SJCRH30 (cell line): ENCODE measurements around the gene OR2V1. TPM values are rescaled to one million over a fixed set of nuclear protein-coding genes. Genes with fewer than 3 reads are reported as not detected.
"Not testable (repeated sequence)": the region's sequence is repeated elsewhere in the genome, so short reads cannot be mapped to it uniquely, and the experiment has no call there.

Experiments used
- DNase-seq, 2 experiments: peaks; one replicate each; pipeline ENCODE4 v3.0.0-alpha.2; 2015 to 2020
- H3K27ac ChIP-seq: fragments of 250-450 bp; sonication (Bioruptor Pico); 2 replicates; pipeline ENCODE4 v1.5.1; 2020; ENCODE audit warnings: mild to moderate bottlenecking, moderate library complexity
- H3K27me3 ChIP-seq: fragments of 250-450 bp; sonication (Bioruptor Pico); 2 replicates; pipeline ENCODE4 v1.5.1; 2020; ENCODE audit warnings: mild to moderate bottlenecking, moderate library complexity
- H3K36me3 ChIP-seq: fragments of 250-450 bp; sonication (Bioruptor Pico); 2 replicates; pipeline ENCODE4 v1.5.1; 2020; ENCODE audit warnings: mild to moderate bottlenecking, moderate library complexity
- H3K4me1 ChIP-seq: fragments of 250-450 bp; sonication (Bioruptor Pico); 2 replicates; pipeline ENCODE4 v1.5.1; 2020; ENCODE audit warnings: mild to moderate bottlenecking, moderate library complexity
- H3K4me3 ChIP-seq: fragments of 250-450 bp; sonication (Bioruptor Pico); 2 replicates; pipeline ENCODE4 v1.5.1; 2020; ENCODE audit warnings: mild to moderate bottlenecking, moderate library complexity
- H3K9me3 ChIP-seq: fragments of 250-450 bp; sonication (Bioruptor Pico); replicated peaks from 2 replicates; pipeline ENCODE4 v1.5.1; 2020; ENCODE audit warnings: mild to moderate bottlenecking, moderate library complexity
- total RNA-seq: library from RNA; depleted of rRNA; stranded (reverse); fragments of >200 nt; shearing (Covaris generic); gene quantifications from 2 replicates; pipeline ENCODE4 v1.2.3, GENCODE V29; 2014

Gene OR2V1
- total RNA-seq, 1 experiment from 2014 or later, result 0.10 TPM

DNA sequence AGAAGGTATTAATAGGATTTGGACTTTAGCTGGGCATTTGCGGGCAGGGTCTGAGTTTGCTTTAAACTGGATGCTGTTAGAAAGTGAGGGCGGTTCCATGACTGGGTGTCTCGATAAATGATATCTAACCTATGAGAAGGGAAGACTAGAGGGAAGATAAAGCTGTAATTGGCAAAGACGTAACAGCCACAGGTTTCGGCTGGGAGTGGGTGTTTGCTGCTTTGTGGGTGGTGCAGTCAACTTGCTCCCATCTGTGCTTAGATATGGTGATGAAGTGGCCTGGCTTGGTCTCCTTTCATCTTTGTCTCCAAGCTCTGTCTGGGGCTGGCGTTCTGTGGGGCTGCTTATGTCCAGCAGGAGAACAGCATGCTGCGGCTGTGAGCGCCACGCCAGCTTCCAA, 23.3 kb downstream of the OR2V1 start:
- no peaks in the 10 kb centered on the region for H3K4me1 ChIP-seq
- H3K4me3 ChIP-seq, result no peak overlapping the region
- H3K27me3 ChIP-seq, result 0 out of 2 replicates have a peak, but pooled peaks cover 5% of the 10 kb centered on the region
- no peak for DNase-seq
- no peaks in the 10 kb centered on the region for H3K9me3 ChIP-seq
- no peaks in the 10 kb centered on the region for H3K36me3 ChIP-seq
- H3K27ac ChIP-seq, result no peak overlapping the region

DNA sequence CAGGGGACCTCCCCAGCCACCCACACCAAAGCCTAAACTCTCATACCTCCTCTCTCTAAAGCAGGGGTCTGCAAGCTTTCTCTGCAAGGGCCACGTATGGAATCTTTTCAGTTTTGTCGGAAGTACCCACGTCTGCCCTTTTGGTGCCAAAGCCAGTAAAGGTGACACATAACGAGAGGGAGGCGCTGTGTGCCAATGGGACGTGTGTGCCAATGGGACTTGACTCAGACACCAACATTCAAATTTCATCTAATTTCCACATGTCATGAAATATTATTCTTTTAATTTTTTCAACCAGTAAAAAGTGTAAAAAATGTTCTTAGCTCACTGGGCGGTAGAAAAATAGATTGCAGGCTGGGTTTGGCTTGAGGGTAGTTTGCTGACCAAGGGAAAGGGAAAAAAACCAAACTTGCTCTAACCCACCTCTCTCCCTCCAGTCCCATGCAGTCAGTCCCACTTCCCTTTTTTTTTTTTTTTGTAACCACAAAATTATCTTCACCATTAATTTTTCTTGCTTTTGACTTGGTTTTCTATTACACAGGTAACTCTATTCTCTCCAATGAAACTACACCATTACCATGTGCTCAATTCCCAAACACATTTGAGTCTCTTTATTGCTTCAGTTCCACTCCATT, 25.5 kb downstream of the OR2V1 start:
- no peaks in the 10 kb centered on the region for H3K27me3 ChIP-seq
- no peak overlapping the region for H3K4me3 ChIP-seq
- no peak for DNase-seq
- no peaks in the 10 kb centered on the region for H3K9me3 ChIP-seq
- H3K27ac ChIP-seq, result no peak overlapping the region
- H3K4me1 ChIP-seq, result no peaks in the 10 kb centered on the region
- H3K36me3 ChIP-seq, result no peaks in the 10 kb centered on the region

DNA sequence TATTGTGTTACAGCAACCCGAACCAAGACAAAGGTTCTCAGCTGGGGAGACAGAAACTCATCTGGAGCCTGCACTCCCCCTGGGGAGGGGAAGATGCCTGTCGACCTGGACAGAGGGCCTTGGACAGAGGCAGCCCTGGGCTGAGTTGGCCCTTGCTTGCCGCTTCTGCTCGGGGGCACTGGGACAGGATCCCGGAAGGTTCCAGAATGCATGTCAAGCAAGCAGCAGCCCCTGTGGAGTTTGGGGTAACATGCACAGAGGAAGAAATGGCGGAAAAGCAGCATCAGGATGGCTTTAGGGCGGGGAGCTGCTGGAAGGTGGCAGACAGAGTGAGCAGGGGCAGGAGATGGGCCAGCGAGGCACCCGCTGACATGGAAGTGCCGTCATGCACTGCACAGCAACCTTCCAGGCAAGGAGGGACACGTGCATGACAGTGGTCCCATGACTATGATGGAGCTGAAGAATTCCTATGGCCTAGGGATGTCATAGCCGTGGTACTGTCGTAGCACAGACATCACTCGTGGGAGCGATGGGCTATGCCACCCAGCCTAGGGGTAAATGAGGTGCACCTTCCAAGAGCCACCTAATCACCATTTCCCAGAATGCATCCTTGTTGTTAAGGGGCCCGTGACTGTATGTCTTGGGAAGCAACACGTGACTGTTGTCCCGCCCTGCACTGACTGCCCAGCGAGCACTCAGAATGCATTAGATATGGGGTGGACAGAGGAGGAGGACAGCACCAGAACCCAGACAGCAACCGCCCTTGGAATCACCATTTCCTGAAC, 26.2 kb downstream of the OR2V1 start:
- H3K36me3 ChIP-seq, H3K27ac ChIP-seq, H3K4me1 ChIP-seq, H3K4me3 ChIP-seq, H3K27me3 ChIP-seq, H3K9me3 ChIP-seq, DNase-seq: not testable (repeated sequence)

DNA sequence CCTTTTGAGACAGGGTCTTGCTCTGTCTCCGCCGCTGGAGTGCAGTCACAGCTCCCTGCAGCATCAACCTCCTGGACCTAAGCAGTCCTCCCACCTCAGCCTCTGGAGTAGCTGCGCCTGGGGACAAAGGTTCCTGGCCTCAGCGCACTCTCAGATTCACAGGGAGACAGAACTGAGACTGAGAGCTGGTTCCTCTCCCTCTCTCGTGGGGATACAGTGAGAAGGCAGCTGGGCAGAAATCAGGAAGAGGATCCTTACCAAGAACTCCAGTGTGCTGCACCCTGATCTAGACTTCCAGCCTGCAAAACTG, 26.8 kb downstream of the OR2V1 start:
- H3K27me3 ChIP-seq, DNase-seq, H3K27ac ChIP-seq, H3K36me3 ChIP-seq, H3K9me3 ChIP-seq, H3K4me3 ChIP-seq, H3K4me1 ChIP-seq: not testable (repeated sequence)

DNA sequence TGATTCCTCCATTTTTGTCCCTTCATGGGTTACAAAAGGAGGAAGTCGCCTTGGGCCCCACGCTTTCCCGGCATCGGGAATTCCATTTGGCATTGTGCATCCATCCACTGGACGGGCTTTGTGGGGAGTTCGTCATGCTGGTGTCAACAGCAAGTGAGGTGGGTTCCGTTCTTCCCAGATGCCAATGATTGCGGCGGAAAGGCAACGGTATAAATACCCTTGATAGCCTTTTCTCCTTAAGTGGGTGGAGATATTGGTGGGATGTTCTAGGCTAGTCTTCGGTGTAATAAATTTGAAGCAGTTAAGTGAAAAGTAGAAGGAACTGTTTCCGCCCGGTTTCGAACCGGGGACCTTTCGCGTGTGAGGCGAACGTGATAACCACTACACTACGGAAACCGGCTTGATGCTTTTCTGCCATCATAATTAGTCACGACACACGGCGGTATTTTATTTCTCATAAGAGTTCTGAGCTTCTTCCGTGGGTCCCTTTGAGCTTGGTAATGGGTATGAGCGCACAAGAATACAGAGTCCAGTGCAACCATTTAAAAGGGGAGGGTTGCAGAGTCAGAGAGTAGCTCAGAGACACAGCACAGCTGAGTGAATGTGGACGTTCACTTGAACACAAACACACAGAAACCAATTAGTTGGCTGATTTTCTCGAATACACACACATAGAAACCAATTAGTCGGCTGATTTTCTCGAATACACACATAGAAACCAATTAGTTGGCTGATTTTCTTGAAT, 28.9 kb downstream of the OR2V1 start:
- not testable (repeated sequence) for H3K4me1 ChIP-seq, H3K4me3 ChIP-seq, DNase-seq, H3K9me3 ChIP-seq, H3K36me3 ChIP-seq, H3K27me3 ChIP-seq, H3K27ac ChIP-seq

DNA sequence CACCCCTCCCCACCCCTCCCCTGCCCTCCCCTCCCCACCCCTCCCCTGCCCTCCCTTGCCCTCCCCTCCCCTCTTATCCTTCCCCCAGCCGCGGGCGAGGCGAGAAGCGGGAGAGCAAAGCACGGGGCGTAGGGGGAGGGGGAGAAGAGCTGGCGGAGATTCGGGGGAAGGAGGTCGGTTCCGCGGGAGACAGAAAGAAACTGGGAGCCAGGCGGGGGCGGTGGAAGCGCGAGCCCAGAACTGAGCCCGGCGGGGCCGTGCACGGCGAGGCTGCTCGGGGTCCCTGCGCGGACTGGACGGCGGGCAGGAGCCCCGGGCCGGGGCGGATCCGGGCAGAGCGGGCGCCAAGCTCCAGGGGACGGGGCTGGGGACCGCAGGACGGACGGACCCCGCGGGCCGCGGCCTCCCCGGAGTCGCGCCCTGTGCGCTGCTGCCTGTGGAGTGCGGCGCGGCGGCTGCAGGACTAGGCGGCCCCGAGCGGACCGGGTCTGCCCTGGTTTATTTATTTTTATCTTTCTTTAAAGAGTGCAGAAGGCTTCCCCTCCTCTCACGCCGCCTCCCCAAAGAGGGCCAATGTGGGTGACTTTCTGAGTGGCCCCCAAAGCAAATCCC, 29.8 kb downstream of the OR2V1 start:
- DNase-seq, H3K9me3 ChIP-seq, H3K36me3 ChIP-seq, H3K27me3 ChIP-seq, H3K27ac ChIP-seq, H3K4me1 ChIP-seq, H3K4me3 ChIP-seq: not testable (repeated sequence)

DNA sequence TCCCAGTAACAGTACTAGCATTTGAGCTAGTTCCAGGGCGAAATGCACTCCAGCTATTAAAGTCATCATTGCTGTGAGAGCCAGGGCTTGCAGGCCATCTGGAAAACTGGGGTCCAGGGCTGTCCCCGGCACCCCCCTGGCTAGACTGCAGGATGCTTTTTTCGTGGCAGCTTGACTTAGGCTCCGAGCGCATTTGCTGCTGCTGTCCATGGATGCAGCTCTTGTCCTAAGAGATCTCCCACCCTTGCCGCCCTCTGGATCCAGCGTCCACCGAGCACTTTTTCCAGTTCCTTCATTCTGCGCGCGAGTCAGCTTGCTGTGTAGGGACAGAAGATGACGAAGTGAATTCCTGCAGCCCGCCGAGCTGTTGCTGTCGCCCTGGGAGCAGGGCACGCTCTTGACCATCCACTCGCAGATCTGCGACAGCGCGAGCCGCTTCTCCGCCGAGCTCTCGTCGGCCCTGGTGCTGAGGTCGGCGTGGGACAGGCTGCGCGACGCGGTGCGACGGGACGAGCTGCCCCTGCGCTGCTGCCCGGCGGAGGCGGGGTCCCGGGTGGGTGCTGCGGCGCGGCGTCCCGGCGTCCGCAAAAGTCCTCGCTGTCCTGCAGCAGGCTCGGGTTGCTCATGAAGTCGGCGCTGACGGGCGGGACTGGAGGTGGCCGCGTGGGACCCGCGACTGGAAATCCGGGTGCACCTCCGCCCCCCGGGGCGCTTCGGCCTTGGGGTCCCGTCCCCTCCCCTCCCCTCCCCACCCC, 30.7 kb downstream of the OR2V1 start:
- H3K4me1 ChIP-seq, result no peaks in the 10 kb centered on the region
- H3K36me3 ChIP-seq, result no peaks in the 10 kb centered on the region
- no peak overlapping the region for H3K27ac ChIP-seq
- no peak overlapping the region for H3K4me3 ChIP-seq
- no peaks in the 10 kb centered on the region for H3K9me3 ChIP-seq
- no peak for DNase-seq
- H3K27me3 ChIP-seq, result no peaks in the 10 kb centered on the region

DNA sequence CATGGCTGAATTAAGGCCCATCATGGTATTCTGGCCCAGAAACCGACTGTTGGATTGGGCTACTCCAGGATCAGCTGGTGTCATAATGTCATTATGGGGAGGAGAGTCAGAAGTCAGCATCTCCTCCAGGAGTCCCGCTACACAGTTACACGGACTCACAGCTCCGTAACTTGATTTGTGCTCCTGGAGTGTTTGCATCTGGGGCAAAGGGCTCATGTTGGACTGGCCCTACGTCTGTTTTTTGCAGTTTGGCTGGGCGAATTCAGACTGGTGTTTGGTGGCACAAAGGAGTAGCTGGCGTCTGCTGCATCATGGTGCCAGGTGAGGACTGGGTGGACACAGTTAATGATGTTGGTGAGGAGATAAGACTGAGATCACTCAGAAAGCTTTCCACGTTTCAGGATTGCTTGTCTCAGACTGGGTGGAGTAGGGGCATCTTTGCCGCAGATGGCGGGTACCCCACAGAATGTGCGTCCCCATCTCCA, 31.3 kb downstream of the OR2V1 start:
- no peaks in the 10 kb centered on the region for H3K36me3 ChIP-seq
- no peak overlapping the region for H3K4me3 ChIP-seq
- no peaks in the 10 kb centered on the region for H3K9me3 ChIP-seq
- no peaks in the 10 kb centered on the region for H3K27me3 ChIP-seq
- no peak overlapping the region for H3K27ac ChIP-seq
- no peak for DNase-seq
- no peaks in the 10 kb centered on the region for H3K4me1 ChIP-seq

DNA sequence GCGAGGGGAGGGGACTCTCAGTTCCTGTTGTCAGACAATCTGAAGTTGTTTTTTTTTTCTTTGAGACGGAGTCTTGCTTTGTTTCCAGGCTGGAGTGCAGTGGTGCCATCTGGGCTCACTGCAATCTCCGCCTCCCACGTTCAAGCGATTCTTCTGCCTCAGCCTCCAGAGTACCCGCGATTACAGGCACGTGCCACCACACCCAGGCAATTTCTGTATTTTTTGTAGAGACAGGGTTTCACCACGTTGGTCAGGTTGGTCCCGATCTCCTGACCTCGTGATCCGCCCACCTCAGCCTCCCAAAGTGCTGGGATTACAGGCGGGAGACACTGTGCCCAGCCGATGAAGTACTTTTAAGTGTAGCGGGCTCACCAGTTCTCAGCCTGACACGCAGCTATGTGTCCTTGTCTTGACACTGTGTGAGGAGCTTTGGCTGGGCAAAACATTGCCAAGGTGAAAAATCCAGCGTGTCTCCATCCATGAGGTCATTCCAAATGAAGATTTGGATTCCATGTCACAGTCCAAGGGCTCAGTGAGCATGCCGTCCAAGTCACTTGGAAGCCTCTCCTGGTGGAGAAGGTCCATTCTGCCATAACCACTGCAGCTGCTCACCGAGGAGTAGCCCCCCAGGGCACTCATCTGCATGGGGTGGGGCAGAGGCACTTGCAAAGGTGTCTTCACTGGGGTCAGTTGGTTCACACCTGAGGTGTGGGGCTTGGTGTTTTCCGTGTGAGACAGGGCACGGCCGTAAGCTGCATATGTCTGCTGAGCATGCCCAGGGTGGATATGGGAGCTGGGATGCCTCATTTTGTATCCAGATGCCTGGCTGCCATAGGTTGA, 32.0 kb downstream of the OR2V1 start:
- H3K27ac ChIP-seq, result no peak overlapping the region
- no peaks in the 10 kb centered on the region for H3K9me3 ChIP-seq
- no peak overlapping the region for H3K4me3 ChIP-seq
- no peaks in the 10 kb centered on the region for H3K36me3 ChIP-seq
- no peaks in the 10 kb centered on the region for H3K4me1 ChIP-seq
- H3K27me3 ChIP-seq, result no peaks in the 10 kb centered on the region
- DNase-seq, result no peak

DNA sequence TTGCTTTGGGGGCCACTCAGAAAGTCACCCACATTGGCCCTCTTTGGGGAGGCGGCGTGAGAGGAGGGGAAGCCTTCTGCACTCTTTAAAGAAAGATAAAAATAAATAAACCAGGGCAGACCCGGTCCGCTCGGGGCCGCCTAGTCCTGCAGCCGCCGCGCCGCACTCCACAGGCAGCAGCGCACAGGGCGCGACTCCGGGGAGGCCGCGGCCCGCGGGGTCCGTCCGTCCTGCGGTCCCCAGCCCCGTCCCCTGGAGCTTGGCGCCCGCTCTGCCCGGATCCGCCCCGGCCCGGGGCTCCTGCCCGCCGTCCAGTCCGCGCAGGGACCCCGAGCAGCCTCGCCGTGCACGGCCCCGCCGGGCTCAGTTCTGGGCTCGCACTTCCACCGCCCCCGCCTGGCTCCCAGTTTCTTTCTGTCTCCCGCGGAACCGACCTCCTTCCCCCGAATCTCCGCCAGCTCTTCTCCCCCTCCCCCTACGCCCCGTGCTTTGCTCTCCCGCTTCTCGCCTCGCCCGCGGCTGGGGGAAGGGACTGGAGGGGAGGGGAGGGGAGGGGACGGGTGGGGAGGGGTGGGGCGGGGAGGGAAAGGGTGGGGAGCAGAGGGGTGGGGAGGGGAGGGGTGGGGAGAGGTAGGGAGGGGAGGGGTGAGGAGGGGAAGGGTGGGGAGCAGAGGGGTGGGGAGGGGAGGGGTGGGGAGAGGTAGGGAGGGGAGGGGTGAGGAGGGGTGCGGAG, 33.0 kb downstream of the OR2V1 start:
- H3K27ac ChIP-seq, H3K4me1 ChIP-seq, H3K9me3 ChIP-seq, H3K36me3 ChIP-seq, H3K27me3 ChIP-seq, H3K4me3 ChIP-seq, DNase-seq: not testable (repeated sequence)

DNA sequence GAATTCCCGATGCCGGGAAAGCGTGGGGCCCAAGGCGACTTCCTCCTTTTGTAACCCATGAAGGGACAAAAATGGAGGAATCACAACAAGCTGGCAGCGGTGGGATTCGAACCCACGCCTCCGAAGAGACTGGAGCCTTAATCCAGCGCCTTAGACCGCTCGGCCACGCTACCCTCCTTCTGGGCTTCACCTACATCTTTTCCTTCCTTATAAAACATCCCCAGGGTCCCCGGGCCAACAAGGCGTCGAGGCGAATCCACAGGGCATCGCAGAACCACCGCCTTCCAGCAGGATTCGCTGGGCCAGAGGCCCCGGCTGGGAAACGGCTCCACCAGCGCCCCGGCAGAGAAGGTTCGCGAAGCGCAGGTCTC, 33.6 kb downstream of the OR2V1 start:
- not testable (repeated sequence) for H3K4me1 ChIP-seq, H3K27ac ChIP-seq, H3K9me3 ChIP-seq, H3K27me3 ChIP-seq, H3K4me3 ChIP-seq, H3K36me3 ChIP-seq, DNase-seq

DNA sequence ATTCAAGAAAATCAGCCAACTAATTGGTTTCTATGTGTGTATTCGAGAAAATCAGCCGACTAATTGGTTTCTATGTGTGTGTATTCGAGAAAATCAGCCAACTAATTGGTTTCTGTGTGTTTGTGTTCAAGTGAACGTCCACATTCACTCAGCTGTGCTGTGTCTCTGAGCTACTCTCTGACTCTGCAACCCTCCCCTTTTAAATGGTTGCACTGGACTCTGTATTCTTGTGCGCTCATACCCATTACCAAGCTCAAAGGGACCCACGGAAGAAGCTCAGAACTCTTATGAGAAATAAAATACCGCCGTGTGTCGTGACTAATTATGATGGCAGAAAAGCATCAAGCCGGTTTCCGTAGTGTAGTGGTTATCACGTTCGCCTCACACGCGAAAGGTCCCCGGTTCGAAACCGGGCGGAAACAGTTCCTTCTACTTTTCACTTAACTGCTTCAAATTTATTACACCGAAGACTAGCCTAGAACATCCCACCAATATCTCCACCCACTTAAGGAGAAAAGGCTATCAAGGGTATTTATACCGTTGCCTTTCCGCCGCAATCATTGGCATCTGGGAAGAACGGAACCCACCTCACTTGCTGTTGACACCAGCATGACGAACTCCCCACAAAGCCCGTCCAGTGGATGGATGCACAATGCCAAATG, 34.1 kb downstream of the OR2V1 start:
- not testable (repeated sequence) for H3K4me1 ChIP-seq, H3K27ac ChIP-seq, DNase-seq, H3K4me3 ChIP-seq, H3K27me3 ChIP-seq, H3K9me3 ChIP-seq, H3K36me3 ChIP-seq

DNA sequence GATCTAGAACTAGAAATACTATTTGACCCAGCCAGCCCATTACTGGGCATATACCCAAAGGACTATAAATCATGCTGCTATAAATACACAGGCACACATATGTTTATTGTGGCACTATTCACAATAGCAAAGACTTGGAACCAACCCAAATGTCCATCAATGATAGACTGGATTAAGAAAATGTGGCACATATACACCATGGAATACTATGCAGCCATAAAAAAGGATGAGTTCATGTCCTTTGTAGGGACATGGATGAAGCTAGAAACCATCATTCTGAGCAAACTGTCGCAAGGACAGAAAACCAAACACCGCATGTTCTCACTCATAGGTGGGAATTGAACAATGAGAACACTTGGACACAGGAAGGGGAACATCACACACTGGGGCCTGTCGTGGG, 35.8 kb downstream of the OR2V1 start:
- not testable (repeated sequence) for H3K4me1 ChIP-seq, H3K27ac ChIP-seq, H3K9me3 ChIP-seq, H3K27me3 ChIP-seq, H3K4me3 ChIP-seq, H3K36me3 ChIP-seq, DNase-seq
